HL-60 (cell line): Measurements from ENCODE around the gene SLC27A1.

ENCODE experiments used
- CTCF ChIP-seq: IDR thresholded peaks from one replicate; pipeline ENCODE4 v1.5.1; 2011; ENCODE audit warnings: low read length, control low read depth, inconsistent platforms; ENCODE audit not compliant: insufficient read depth
- POLR2AphosphoS5 ChIP-seq: IDR thresholded peaks from 2 replicates; pipeline ENCODE4 v1.6.1; 2012; ENCODE audit warnings: low read depth
- REST ChIP-seq: IDR thresholded peaks from 2 replicates; pipeline ENCODE4 v1.6.1; 2012; ENCODE audit warnings: low read depth; ENCODE audit not compliant: insufficient replicate concordance
- SPI1 ChIP-seq: IDR thresholded peaks from 2 replicates; pipeline ENCODE4 v1.6.1; 2012; ENCODE audit warnings: low read depth, mild to moderate bottlenecking, borderline replicate concordance

- TF ChIP-seq SPI1 (no peak), CTCF (no peak), REST (no peak), POLR2AphosphoS5 (no peak)
Observed at GRCh38 chr19:17481986-17482385, 11.7 kb downstream of the SLC27A1 start.
